Upper lobe of left lung (tissue), 6 donors: ENCODE data around the gene GLI3. TPM values are rescaled to one million over a fixed set of nuclear protein-coding genes. Genes with fewer than 3 reads are reported as not detected.
A peak's percentile ranks its signal among the peaks of the same experiment; 100 is the strongest.

ENCODE experiments used
- ATAC-seq, 2 donors: fragments of 200-7000 bp; cut with Tn5 transposase; one replicate each; pipeline ENCODE4 v1.9.1; 2022; ENCODE audit warnings: mild to moderate bottlenecking in 2 of 2, moderate library complexity in 2 of 2; ENCODE audit not compliant: low FRiP score in 2 of 2
- DNase-seq, 2 donors: peaks; one replicate each; pipeline ENCODE4 v3.0.0-alpha.2; 2019 to 2020
- H3K27ac ChIP-seq, 4 donors: fragments of 200-600 bp; sonication (generic); one replicate each; pipeline ENCODE4 v1.5.1; 2016 to 2019
- H3K27me3 ChIP-seq, 4 donors: fragments of 200-600 bp; sonication (generic); one replicate each; pipeline ENCODE4 v1.5.1; 2017 to 2019
- H3K36me3 ChIP-seq, 4 donors: fragments of 200-600 bp; sonication (generic); one replicate each; pipeline ENCODE4 v1.5.1; 2016 to 2019
- H3K4me1 ChIP-seq, 4 donors: fragments of 200-600 bp; sonication (generic); one replicate each; pipeline ENCODE4 v1.5.1; 2018 to 2019
- H3K4me3 ChIP-seq, 4 donors: fragments of 200-600 bp; sonication (generic); one replicate each; pipeline ENCODE4 v1.5.1; 2017 to 2019; ENCODE audit warnings: mild to moderate bottlenecking in 2 of 4, moderate library complexity in 1 of 4
- H3K9me3 ChIP-seq, 4 donors: fragments of 200-600 bp; sonication (generic); one replicate each; pipeline ENCODE4 v1.5.1; 2018 to 2019
- CTCF ChIP-seq, 6 experiments: fragments of 450-650 bp in 4 of 6; fragments of 200-600 bp in 2 of 6; sonication (generic) in 2 of 6; IDR thresholded peaks; one replicate each; pipeline ENCODE4 v1.5.1; 2016 to 2019; ENCODE audit warnings: antibody characterized with exemption in 6 of 6
- EP300 ChIP-seq, 4 donors: sonication (generic); formaldehyde crosslinking; IDR thresholded peaks; one replicate each; pipeline ENCODE4 v1.5.1; 2017; ENCODE audit warnings: antibody characterized with exemption in 4 of 4, control low read depth in 2 of 4
- POLR2A ChIP-seq, 4 donors: fragments of 450-650 bp; IDR thresholded peaks; one replicate each; pipeline ENCODE4 v1.5.1; 2016 to 2017; ENCODE audit warnings: antibody characterized with exemption in 4 of 4, mild to moderate bottlenecking in 2 of 4
- POLR2AphosphoS5 ChIP-seq, 2 donors: sonication (generic); formaldehyde crosslinking; IDR thresholded peaks; one replicate each; pipeline ENCODE4 v1.5.1; 2017; ENCODE audit warnings: antibody characterized with exemption in 2 of 2
- WGBS, 2 donors: methylation state at CpG; one replicate each; pipeline ENCODE4 v1.1.5; 2017 to 2018; 5-methylcytosine and 5-hydroxymethylcytosine counted together
- total RNA-seq, 6 donors: library from RNA; depleted of rRNA in 4 of 6; stranded (reverse); fragments of >200 nt in 4 of 6; gene quantifications; one replicate each; pipeline versions ENCODE4 v1.1.0 to v1.2.1, GENCODE V29; 2016 to 2021
- donor health status: DM: no; HTN: no; CAD: no; lungs with moderate emphysema.
- donor health status: DM: no; HTN: yes; CAD: no; lungs with severe emphysema.

The GLI3 gene
- total RNA-seq, 6 donors from 2014 or later, result 5.2 to 19.4 (median 14.9) TPM

DNA sequence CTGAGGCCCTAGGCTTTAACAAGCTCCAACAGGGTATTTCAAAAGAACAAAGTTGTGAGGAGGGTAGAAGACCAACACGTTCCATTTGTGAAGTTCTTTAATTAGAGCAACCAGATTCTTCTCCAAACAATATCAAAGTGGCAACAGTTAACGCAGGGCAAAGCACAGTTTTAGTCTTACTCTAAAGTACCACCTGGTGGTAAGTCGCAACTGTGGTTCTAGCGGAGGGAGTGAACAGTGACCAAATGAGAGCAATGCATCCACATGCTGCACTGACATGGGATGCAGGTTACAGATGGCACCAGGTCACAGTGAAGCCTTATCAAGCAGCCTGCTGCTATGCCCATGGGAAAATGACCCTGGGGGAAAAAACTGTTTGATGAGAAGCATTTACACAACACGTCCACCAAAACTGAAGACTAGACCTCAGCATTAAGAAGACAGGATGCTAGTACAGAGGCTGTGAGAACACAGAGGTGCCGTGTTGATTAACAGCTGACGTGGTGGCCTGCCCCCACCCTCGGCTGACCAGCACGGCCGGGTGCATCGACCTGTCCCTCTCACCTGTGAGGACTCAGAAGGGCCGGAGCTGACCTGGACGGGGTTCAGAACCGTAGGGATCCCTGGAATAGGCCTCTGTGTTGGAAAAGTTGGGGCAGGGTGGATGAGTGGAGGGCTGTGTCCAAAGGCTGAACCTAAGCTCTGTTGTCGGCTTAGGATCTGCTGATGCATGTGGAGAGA lies 211.2 kb downstream of the GLI3 start:
- no peak overlapping the region for H3K27ac ChIP-seq
- DNase-seq (peak in 1 of 2 donors; percentile 53), ATAC-seq (no peak)
- no peak overlapping the region for H3K4me3 ChIP-seq
- no peaks in the 10 kb centered on the region for H3K4me1 ChIP-seq
- H3K36me3 ChIP-seq, result peaks cover 0 to 19% (median 4%) of the 10 kb centered on the region in 4 donors
- no peaks in the 10 kb centered on the region for H3K27me3 ChIP-seq
- WGBS, 2 donors, result 88 to 92% methylated on average over 15 of the region's 15 CpGs
- TF ChIP-seq CTCF (IDR thresholded peaks at IDR 0.05), result no peak
- TF ChIP-seq EP300 (IDR thresholded peaks at IDR 0.05), result no peak
- no peak for TF ChIP-seq POLR2AphosphoS5 (IDR thresholded peaks at IDR 0.05)
- TF ChIP-seq POLR2A (IDR thresholded peaks at IDR 0.05), result no peak
- H3K9me3 ChIP-seq, result no peaks in the 10 kb centered on the region

DNA sequence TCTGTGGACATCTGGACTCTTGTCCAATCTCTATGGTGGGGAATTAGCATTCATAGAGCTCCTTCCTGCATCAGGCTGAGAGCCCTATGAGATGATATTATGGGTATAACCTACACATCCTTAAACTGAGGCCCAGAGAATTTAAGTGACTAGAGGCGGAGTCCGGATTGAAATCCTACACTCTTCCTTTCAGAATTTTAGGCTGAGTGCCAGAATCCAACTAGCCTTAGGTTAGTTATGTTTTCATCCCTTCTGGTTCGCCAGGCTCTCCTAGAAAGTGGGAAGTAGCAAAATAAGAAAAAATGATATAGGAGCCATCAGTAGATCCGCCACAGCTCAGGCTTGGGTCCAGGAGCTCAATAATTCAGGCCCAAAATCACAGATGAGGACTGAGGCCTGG lies 212.5 kb downstream of the GLI3 start:
- H3K27me3 ChIP-seq, result no peaks in the 10 kb centered on the region
- no peak for DNase-seq
- no peak overlapping the region for H3K4me3 ChIP-seq
- no peaks in the 10 kb centered on the region for H3K9me3 ChIP-seq
- no peak for ATAC-seq
- peaks cover 0 to 19% (median 4%) of the 10 kb centered on the region in 4 donors for H3K36me3 ChIP-seq
- H3K27ac ChIP-seq, result no peak overlapping the region
- WGBS, 2 donors, result 92 to 96% methylated on average over 4 of the region's 4 CpGs
- H3K4me1 ChIP-seq, result peaks cover 0 to 4% (median 0%) of the 10 kb centered on the region in 4 donors
- TF ChIP-seq CTCF (IDR thresholded peaks at IDR 0.05) (no peak), EP300 (IDR thresholded peaks at IDR 0.05) (no peak), POLR2AphosphoS5 (IDR thresholded peaks at IDR 0.05) (no peak), POLR2A (IDR thresholded peaks at IDR 0.05) (no peak)

DNA sequence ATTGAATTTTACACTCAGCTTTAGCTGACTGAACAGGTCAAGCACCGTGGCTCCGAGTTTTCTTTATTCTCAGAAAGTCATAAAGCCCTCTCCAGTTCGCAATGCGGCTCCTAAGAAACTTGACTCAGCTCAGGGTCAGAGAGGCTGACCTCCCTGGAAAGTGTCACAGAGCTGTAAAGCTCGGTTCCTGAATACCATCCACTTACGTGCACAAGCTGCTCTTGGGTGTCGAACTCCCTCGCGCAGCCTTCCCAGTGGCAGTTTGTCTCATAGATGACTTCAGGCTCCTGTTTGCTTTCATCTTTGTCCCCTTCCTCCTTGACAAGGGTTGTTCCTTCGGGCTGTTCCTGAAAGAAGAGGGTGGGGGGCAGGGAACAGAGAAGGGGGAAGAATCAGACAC lies 213.7 kb downstream of the GLI3 start:
- no peaks in the 10 kb centered on the region for H3K9me3 ChIP-seq
- H3K4me1 ChIP-seq, result peaks cover 0 to 4% (median 0%) of the 10 kb centered on the region in 4 donors
- 72 to 78% methylated on average over 10 of the region's 10 CpGs for WGBS, 2 donors
- TF ChIP-seq CTCF (IDR thresholded peaks at IDR 0.05) (no peak), POLR2A (IDR thresholded peaks at IDR 0.05) (no peak), POLR2AphosphoS5 (IDR thresholded peaks at IDR 0.05) (no peak), EP300 (IDR thresholded peaks at IDR 0.05) (no peak)
- H3K36me3 ChIP-seq, result peaks cover 0 to 19% (median 4%) of the 10 kb centered on the region in 4 donors
- no peak overlapping the region for H3K27ac ChIP-seq
- H3K27me3 ChIP-seq, result no peaks in the 10 kb centered on the region
- no peak for DNase-seq
- no peak for ATAC-seq
- H3K4me3 ChIP-seq, result no peak overlapping the region

DNA sequence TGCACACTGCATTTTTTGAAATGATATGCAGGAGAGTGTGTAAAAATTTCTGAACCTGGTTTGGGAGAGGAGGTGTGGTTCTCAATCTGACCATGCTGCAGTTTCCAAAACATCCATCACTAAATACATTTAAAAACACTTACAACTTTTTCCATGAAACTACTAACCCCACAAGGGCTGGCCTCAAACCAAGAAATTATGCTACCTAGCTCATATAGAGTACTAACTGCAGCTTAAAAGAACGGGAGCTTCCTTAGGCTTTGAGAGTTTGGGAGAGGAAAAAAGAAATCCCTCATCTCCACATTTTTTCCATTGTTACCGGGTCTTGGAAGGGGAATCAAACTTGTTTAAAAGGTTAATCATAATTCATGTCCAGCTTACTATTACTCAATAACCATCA lies 214.2 kb downstream of the GLI3 start:
- no peaks in the 10 kb centered on the region for H3K27me3 ChIP-seq
- TF ChIP-seq POLR2AphosphoS5 (IDR thresholded peaks at IDR 0.05) (no peak), CTCF (IDR thresholded peaks at IDR 0.05) (no peak)
- H3K4me3 ChIP-seq, result no peak overlapping the region
- H3K36me3 ChIP-seq, result peaks cover 0 to 19% (median 4%) of the 10 kb centered on the region in 4 donors
- DNase-seq (no peak), ATAC-seq (no peak)
- H3K4me1 ChIP-seq, result peaks cover 0 to 4% (median 0%) of the 10 kb centered on the region in 4 donors
- H3K27ac ChIP-seq, result no peak overlapping the region
- WGBS, 2 donors, result 77 to 82% methylated on average over 2 of the region's 2 CpGs
- no peaks in the 10 kb centered on the region for H3K9me3 ChIP-seq

- DNase-seq, result no peak
- WGBS, 2 donors, result 79 to 81% methylated on average over 6 of the region's 6 CpGs
- Histone ChIP-seq H3K9me3 (no peaks in the 10 kb centered on the region), H3K27me3 (no peaks in the 10 kb centered on the region), H3K4me3 (no peak overlapping the region), H3K4me1 (peaks cover 0 to 4% (median 0%) of the 10 kb centered on the region in 4 donors), H3K27ac (no peak overlapping the region), H3K36me3 (peaks cover 0 to 19% (median 4%) of the 10 kb centered on the region in 4 donors)
- TF ChIP-seq CTCF (IDR thresholded peaks at IDR 0.05) (no peak), POLR2AphosphoS5 (IDR thresholded peaks at IDR 0.05) (no peak), EP300 (IDR thresholded peaks at IDR 0.05) (no peak), POLR2A (IDR thresholded peaks at IDR 0.05) (no peak)
- ATAC-seq, result no peak
These were observed 215.0 kb downstream of the GLI3 start for GRCh38 chr7:42022056-42022455.
